Hepatocyte (in vitro differentiated cells): Measurements from ENCODE around the gene IGSF22.

ENCODE experiments used
- CTCF ChIP-seq: fragments of 200-600 bp; sonication (generic); IDR thresholded peaks from 2 replicates; pipeline ENCODE4 v1.5.1; 2016; ENCODE audit warnings: antibody characterized with exemption, mild to moderate bottlenecking; ENCODE audit not compliant: poor library complexity
- EZH2 ChIP-seq: fragments of 200-600 bp; sonication (generic); IDR thresholded peaks from 2 replicates; pipeline ENCODE4 v1.6.1; 2016; ENCODE audit warnings: antibody characterized with exemption, mild to moderate bottlenecking, borderline replicate concordance

GRCh38 chr11:18739685-18740084 is 13.7 kb upstream of the IGSF22 start:
- no peak for TF ChIP-seq CTCF
- no peak for TF ChIP-seq EZH2
